ENCODE measurements around the gene CD99L2.

CD99L2 gene

GRCh38 chrX:150779385-150779784 lies 119.1 kb downstream of the CD99L2 start:
- DNase-seq = no peak

- no peak for DNase-seq
Measured at GRCh38 chrX:150777328-150777992, 121.0 kb downstream of the CD99L2 start.

- DNase-seq = no peak
Measured at GRCh38 chrX:150775569-150776350, 122.7 kb downstream of the CD99L2 start.

- no peak for DNase-seq
Measured at GRCh38 chrX:150774798-150775568, 123.5 kb downstream of the CD99L2 start.

DNA sequence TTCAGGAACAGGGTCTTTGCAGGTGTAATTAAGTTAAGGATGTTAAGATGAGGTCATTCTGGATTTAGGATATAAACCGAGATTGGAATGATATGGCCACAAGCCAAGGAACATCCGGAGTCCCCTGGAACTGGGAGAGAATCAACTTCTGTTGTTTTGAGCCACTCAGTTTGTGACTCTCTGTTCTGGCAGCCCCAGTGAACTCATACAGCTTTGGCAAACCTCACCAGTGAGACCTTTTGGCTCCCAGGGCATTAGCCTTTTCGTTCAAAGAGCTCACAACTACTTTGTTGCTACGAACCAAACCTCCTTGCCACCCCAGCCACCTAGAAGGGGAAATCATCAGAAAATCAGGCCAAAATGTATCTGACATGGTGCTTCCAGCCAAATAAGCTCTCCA lies 124.8 kb downstream of the CD99L2 start:
- no peak for DNase-seq

DNA sequence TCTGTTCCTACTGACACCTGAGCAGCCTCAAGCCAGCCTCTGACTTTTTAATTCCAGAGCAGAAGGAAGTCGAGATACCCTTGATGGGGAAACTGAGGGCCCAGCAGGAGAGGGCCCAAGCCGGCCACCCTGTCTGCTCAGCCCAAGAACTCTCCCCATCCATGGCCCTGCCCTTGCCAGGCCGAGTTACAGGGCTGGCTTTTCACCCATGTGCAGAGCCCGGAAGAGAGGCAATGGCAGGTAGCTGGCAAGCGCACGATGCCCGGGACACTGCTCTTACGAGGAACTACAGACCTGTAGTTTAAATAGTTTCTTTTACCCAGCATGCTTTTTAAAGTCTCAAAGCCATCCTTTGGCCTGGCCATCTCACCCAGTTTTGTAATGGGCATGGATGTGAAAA lies 125.4 kb downstream of the CD99L2 start:
- DNase-seq = no peak

DNA sequence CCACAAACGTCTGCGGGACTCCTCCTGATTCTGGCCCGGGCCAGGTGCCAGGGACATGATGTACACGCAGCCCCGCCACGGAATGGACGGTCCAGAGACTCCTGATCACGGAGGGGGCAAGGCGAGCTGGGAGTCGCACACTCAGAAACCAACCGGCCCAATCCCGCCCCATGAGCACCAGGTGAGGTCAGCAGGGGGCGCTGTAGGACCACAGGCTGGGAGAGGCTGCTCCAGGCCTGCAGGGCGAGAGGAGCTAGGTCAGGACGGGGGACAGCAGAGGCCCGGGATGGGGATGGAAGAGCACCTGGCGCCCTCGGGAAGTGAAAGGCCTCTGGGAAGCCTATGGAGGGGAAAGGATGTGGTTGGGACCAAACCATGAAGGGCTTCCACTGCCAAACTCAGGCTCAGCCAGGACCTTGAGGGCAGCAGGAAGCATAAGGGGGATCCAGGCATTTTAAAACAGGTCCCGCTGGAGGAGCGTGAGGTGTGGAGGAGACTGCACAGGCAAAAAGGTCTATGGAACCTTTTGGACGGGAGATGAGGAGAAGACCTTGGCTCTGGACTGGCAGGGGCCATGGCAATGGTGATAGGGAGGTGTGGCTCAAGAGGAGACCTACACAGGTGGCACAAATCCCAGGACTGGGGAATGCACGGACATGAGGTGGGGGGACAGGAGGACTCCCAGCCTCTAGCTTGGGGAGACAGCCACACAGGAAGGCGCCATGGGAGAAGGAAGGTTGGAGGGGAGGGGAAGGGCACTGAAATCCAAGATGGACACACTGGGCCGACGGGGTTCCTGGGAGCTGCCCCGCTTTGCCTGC lies 126.1 kb downstream of the CD99L2 start:
- peak; percentile 32 to 69 (median 58) for DNase-seq

DNA sequence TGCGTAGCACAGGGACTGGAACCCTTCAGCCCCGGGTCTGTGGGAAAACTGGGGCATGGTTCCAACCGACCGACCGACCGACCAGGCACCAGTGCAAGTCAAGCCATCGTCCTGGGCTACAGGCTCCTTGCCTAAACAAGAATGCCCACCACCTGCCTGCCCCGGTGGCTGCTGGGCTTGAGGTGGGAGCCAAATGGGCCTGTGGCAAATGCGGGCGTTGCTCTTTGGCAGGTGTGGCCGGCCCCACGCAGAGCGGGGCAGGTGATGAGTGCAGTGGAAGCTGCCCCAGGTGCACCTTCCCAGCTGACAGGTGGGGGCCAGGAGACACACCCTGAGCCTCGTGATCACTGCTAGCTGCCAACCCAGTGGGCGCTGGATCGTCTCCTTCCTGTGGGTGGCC lies 127.4 kb downstream of the CD99L2 start:
- no peak for DNase-seq

DNA sequence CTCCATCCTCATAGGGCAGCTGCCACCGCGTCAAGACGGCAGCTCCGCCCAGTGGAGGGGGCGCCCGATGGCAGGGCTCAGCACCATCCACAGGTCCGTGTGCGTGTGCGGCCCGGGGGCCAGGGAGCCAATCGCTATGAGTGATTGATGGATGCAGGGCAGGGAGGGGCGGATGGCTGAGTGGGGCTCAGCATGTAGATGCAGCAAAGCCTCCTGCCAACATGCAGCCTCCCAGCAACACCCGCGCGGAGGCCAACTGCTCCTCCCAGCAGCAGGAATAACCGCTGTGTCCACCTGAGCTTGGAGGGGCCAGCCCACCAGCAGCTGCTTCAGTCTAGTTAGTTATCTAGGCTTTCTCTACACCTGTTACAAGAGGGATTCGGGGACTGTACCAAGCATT lies 127.8 kb downstream of the CD99L2 start:
- no peak for DNase-seq

GRCh38 chrX:150769408-150769807 lies 129.1 kb downstream of the CD99L2 start:
- DNase-seq = no peak

DNA sequence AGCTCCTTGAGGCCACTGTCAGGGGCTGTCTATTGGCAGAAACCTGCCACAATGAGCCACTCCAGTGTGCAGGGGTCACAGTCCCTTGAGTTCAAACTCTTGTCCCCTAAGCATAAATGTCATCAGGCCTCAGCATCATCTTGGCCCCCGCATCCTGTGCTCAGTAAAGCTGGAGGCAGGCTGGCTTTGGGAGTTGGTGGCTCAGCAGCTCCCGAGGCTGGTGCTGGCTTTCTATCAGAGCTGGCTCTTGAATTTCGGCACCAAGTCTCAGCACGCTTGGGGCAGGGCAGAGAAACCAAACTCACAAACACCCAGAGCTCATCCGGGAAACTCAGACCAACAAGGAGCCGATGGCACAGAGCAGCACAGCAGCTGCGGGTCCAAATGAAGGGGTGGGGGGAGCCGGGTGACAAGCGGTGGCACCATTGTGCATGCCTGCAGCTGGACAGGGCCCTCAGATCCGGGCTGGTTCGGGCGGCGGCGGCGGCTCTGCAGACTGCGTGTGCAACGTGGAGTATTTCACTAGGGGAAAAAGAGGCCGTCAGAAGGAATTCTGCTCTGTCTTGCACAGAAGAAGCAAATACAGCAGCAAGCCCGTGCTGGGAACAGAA lies 129.8 kb downstream of the CD99L2 start:
- no peak for DNase-seq

GRCh38 chrX:150768132-150768485 lies 130.4 kb downstream of the CD99L2 start:
- DNase-seq = no peak

- DNase-seq = peak in 1 of 5 donors; percentile 34
Measured at GRCh38 chrX:150767475-150768131, 130.9 kb downstream of the CD99L2 start.

DNA sequence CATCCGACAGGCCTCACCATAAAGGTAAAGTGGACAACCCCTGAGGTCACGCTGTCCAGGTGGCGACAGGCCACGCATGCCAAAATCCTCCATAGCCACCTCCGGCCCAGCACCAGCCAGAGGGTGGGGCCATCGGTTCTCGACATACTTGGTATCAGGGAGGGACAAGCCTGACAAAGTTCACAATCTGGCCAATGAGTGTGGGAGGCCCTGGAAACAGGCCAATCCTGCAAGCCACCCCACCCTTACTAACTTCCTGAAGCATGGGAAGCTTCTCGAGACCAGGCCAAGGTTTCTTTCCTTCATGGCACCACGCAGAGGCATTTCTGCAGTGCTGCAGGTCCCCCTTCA lies 131.4 kb downstream of the CD99L2 start:
- DNase-seq = no peak

DNA sequence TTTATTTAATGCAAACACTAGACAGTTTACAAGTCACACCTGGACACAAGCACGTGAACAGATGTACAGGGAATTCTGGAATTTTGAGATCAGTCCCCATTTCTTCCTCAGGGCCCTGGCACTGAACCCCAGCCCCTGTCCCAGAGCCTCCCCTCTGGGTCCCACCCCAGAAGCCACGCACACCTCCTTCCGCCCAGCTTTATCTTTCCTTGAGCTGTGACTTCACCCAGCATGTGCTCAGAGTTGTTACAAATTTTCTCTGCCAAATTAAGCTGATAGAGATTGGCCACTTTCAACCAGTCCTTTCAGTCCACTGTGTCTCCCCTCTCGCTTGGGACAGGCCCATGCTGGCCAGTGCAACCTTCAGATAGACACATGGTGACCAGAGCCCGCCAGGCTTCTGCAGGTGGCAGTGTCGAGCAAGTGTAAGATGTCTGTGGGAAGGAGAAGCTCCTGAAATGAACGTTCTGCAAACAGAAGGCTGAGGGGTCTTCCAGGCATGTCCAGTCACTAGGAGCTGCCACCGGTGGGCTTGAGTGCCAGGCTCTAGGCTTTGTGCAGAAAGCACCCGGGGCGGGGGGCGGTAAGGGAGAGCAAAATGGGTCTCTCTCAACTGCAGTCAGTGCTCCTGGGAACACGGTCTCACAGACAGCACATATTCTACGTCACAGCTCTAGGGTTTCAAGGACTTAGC lies 132.0 kb downstream of the CD99L2 start:
- no peak for DNase-seq

- no peak for DNase-seq
Measured at GRCh38 chrX:150765782-150766350, 132.6 kb downstream of the CD99L2 start.

DNA sequence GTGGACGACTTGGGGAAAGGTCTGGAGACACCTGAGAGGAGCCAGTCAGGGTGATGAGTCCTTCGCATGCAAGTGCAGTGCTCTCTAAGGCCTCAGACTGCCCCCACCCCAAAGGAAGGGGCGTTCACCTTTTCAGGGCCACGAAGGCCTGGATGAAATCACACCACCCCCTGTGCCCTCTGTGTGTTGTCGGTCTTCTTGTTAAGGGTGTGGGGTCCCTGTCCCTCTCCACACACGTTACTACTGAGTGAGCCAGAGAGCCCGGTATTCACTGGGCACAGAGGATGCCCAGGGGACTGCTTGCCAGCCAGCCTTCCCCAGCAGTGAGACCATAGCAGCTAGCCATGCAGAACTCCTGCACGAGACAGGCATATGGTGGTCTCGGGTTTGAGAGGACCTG lies 133.2 kb downstream of the CD99L2 start:
- no peak for DNase-seq

- no peak for DNase-seq
Measured at GRCh38 chrX:150763810-150764209, 134.7 kb downstream of the CD99L2 start.

GRCh38 chrX:150763303-150763797 lies 135.1 kb downstream of the CD99L2 start:
- no peak for DNase-seq

DNA sequence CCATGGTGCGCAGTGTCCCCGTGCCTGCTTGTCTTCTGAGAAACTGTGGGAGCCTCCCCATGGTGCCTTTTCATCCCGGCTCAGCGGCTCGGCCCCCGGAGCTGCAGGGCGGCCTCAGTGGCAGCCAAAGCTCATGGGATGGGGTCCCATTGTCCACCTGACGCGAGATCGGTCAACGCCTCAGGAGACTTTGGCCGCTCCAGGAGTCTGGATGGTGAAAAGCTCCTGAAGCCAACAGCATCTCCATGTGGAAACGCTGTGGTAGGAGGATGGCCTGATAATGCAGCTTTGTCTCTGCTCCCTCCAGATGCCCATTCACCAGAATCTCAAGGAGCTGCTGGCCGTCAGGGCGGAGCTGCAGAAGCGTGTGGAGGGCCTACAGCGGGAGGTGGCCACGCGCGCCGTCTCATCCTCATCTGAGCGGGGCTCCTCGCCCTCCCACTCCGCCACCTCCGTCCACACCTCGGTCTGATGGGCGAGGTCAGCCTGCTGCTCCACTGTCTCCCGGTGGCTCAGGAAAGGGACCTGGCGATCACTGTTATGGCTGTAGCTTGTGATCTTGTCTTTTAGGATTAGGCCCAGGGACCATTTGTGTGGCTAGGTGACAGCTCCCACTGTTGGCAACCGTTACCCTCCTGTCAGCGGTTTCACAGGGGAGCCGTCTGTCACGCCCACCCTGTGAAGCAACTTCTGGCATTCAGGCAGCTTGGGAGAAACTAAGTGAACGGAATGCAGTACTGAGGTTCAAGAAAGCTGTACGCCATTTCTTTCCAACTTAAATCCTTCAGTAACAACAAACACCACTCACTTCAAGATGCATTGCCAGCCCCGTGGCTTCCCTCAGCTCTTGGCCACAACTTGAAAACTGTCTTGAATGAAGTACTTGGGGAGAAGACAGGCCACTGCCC lies 136.0 kb downstream of the CD99L2 start:
- DNase-seq = no peak

Measured in T-helper 1 cell (primary cell).